Activated CD8-positive, alpha-beta memory T cell treated with anti-CD3 and anti-CD28 coated beads for 1 hour (primary cell): ENCODE measurements around the gene SMIM33.
"Not testable (repeated sequence)": the region's sequence is repeated elsewhere in the genome, so short reads cannot be mapped to it uniquely, and the experiment has no call there.

Experiments used
- DNase-seq, 2 donors: peaks; one replicate each; pipeline ENCODE4 v3.0.0-alpha.2; 2020; ENCODE audit warnings: low read depth in 1 of 2; ENCODE audit errors: extremely low read depth in 1 of 2

Gene SMIM33

GRCh38 chr5:139456776-139457175 lies 14.0 kb upstream of the SMIM33 start:
- no peak for DNase-seq

GRCh38 chr5:139457241-139457640 lies 13.6 kb upstream of the SMIM33 start:
- no peak for DNase-seq

- no peak for DNase-seq
Measured at GRCh38 chr5:139457653-139458306, 13.0 kb upstream of the SMIM33 start.

GRCh38 chr5:139458580-139459407 lies 12.0 kb upstream of the SMIM33 start:
- peak; percentile 46 to 56 for DNase-seq

GRCh38 chr5:139459451-139459934 lies 11.3 kb upstream of the SMIM33 start:
- no peak for DNase-seq

- DNase-seq = no peak
Measured at GRCh38 chr5:139460455-139460854, 10.3 kb upstream of the SMIM33 start.

GRCh38 chr5:139461176-139461575 lies 9.6 kb upstream of the SMIM33 start:
- no peak for DNase-seq

GRCh38 chr5:139461698-139462097 lies 9.1 kb upstream of the SMIM33 start:
- DNase-seq = no peak

- no peak for DNase-seq
Measured at GRCh38 chr5:139462586-139463276, 8.1 kb upstream of the SMIM33 start, which contains the start of gene ECSCR. TSS of gene ECSCR (minus strand) at chr5:139462743. CDS start at chr5:139462670, 73 bp downstream.

- no peak for DNase-seq
Measured at GRCh38 chr5:139468421-139468931, 2.3 kb upstream of the SMIM33 start.

GRCh38 chr5:139472386-139473030 lies 1.7 kb downstream of the SMIM33 start:
- no peak for DNase-seq

GRCh38 chr5:139473105-139473504 lies 2.3 kb downstream of the SMIM33 start:
- DNase-seq = no peak

GRCh38 chr5:139473565-139473964 lies 2.8 kb downstream of the SMIM33 start:
- DNase-seq = no peak

GRCh38 chr5:139474890-139475791 lies 4.3 kb downstream of the SMIM33 start:
- DNase-seq = no peak

- no peak for DNase-seq
Measured at GRCh38 chr5:139475865-139476617, 5.2 kb downstream of the SMIM33 start.

- not testable (repeated sequence) for DNase-seq
Measured at GRCh38 chr5:139478657-139479423, 8.0 kb downstream of the SMIM33 start.

- DNase-seq = not testable (repeated sequence)
Measured at GRCh38 chr5:139479729-139480128, 8.9 kb downstream of the SMIM33 start.

- DNase-seq = no peak
Measured at GRCh38 chr5:139481122-139481533, 10.3 kb downstream of the SMIM33 start.
